HG03439 (cell line): Measurements from ENCODE around the gene ANTXR1.

Source experiments
- ATAC-seq: cut with Tn5 transposase; IDR thresholded peaks from one replicate; pipeline ENCODE4 v1.9.1; 2021; ENCODE audit warnings: mild to moderate bottlenecking, moderate library complexity; ENCODE audit not compliant: unreplicated experiment

The ANTXR1 gene

GRCh38 chr2:69131452-69131851, 118.5 kb downstream of the ANTXR1 start:
- ATAC-seq, result no peak

- no peak for ATAC-seq
Measured at GRCh38 chr2:69131983-69132675, 119.2 kb downstream of the ANTXR1 start.

- no peak for ATAC-seq
Measured at GRCh38 chr2:69132960-69133590, 120.1 kb downstream of the ANTXR1 start.

DNA sequence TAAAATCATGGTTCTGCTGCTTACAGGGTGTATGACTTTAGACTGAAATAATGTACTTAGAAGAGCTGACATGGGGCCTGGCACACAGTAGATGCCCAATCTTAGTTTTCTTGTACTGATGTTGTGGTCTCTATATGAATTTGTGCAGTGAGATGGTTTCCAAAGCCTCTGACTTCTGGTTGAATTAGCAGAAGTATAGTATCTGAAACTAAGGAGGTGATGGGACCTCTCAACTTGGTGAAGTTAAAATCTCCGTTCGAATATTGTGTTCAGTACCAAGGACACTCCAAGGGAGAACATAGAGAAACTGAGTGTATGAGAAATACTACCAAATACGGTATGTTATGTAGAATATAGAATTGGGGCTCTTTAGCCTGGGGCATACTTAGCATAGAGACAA, 120.9 kb downstream of the ANTXR1 start:
- no peak for ATAC-seq

GRCh38 chr2:69134306-69134945, 121.4 kb downstream of the ANTXR1 start:
- ATAC-seq, result no peak

DNA sequence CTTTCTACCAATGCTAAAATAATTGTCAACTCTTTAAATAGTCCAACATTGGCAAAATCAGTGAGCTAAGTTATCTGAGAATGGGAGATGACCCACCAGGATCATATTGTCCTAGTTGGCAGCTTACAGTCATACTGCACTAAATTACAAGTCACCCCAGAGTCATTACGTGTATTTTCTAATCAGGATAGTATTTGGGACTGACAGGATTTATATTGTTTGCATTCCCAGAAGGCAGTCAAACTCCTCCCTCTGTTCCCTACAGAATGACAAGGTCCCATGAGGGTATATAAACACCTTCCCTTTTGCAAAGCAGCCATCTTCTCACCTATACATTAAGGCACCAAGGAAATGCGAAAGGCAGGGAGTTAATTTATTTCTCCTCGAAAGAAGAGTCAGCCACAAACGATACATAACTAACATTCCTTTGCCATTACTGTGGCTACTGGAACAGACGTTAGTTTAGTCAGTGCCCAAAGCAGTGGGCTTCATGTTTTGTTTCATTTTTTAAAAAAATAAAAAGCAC, 125.3 kb downstream of the ANTXR1 start:
- no peak for ATAC-seq

DNA sequence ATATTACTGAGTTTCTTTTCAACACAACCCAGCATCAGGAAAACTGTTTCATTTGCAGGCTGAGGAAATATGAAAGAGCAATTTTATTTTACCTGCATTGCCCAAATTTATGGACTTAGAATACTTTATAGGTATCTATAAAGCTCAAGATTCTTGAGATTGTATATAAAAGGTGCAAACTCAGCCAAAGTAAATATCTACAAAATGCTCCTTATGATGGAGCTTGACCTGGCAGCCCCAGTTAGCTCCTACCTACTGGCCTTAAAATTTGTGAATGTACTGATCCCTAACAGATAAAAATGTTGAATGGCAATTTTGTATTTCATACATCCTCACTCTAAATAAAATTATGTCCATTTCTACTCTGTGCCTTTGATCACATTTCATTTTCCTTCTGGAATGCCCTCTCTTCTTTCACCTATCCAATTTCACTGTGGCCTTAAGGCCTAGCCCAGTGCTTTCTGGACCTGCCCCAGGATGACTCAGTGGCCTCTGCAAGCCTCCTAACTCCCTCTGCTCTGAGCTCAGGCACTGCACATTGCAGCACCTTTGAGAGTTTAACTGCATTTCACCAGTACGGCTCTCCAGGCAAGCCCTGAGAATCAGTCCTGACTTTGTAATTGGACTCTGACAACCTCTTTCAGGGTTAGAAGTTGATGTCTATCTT, 125.9 kb downstream of the ANTXR1 start:
- ATAC-seq, result no peak

DNA sequence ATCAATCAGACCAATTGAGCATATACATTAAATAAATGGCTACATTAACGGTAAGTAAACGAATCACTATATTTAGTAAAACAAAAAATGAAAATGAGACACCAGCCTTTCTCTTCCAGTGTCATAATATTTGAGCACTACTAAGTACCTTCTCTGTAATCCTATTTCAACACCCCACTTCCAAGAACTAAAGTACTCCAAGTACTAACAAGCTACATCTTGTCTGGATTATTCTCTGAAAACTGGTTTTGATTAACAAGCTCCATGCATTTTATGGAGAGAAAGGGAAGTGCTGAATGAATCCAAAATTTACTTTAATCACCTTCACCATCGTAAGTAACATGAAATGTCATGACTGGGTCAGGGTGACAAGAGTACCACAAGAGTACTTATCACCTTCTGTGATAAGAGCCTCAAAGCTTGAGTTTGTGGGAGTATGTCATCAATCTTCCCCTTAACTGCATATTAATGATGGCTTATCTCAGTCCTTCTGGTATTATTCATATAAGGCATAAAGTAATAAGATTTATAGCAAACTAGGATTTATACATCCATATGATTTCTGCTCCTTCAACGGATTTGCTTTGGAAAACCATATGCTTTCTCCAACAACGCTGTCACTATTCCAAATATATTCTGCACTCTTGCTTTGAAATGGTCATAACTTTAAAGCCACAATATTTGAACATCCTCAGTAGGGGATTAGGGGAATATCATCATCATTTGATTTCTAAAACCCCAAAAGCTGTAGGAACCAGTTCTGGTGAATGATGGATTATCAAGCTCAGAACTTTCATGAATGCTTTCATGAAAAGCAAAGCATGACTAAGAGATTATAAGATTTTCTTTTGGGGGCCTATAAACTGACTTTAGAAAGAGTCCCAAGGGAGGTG, 127.0 kb downstream of the ANTXR1 start:
- ATAC-seq, result no peak

DNA sequence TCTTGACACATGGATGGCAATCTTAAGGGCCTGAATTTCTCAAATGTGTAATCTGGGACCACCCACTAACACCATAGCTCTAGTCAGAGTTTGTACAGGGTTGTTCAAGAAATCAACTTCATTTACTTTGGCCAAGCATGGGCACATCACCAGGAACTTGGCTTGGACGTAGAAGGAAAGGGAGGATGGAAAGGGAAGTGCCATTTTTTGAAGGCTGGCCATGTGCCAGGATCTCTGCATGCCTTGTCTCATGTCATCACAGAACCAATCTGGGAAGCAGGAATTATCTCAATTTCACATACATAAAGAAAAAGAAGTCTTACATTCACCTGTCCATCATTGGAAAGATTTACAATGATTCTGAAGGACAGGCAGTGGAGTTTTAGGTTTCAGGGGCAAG, 128.1 kb downstream of the ANTXR1 start:
- ATAC-seq, result no peak

- no peak for ATAC-seq
Measured at GRCh38 chr2:69143748-69144360, 130.9 kb downstream of the ANTXR1 start.

DNA sequence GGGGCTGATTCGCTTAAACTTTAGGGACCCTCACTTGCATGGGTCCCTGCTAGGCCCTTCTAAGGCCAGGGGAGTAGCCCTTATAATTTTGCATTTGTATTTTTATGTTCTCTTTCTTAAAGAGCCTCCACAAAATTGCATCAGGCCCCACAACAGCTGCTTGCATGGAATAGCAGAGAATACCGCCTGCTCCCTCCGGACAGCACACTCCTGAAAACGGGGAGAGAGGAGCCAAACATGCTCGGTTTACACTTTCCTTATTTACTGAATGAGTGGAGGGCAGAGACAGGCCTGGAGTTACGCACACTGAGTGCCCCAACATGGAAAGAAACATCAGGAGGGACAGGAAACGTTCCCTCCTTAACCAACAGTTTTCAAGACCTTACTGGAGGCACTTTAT, 132.2 kb downstream of the ANTXR1 start:
- ATAC-seq, result no peak

DNA sequence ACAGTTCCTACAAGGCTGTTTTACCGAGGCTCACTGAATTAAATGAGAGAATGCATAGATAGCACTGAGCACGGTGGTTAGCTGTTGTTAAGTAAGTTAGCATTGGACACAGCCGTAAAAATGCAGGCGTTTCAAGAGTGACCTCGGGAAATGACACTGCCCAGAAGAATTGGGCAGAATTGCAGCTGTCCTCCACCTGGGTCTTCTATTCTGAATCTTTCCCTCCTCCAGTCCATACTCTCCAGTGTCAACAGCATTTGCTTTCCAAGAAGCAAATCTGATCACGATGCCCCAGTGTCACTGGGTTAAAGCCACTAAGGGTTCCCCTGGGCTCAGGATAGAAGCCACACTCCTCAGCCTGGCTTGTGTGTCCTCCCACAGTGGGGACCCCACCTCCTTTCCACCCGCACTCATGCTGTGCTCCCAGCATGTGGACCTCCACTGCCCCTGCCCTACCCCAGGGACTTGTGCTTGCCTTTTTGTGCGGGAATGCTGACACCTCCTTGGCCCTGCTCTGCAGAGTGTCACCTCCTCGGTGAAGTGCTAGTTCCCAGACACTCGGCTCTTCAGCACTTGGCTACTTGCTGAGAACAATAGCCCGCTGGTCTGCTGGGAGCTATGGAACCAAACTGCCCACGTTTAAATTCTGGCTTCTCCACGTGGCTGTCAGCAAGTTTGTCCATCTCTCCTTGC, 135.0 kb downstream of the ANTXR1 start:
- no peak for ATAC-seq

DNA sequence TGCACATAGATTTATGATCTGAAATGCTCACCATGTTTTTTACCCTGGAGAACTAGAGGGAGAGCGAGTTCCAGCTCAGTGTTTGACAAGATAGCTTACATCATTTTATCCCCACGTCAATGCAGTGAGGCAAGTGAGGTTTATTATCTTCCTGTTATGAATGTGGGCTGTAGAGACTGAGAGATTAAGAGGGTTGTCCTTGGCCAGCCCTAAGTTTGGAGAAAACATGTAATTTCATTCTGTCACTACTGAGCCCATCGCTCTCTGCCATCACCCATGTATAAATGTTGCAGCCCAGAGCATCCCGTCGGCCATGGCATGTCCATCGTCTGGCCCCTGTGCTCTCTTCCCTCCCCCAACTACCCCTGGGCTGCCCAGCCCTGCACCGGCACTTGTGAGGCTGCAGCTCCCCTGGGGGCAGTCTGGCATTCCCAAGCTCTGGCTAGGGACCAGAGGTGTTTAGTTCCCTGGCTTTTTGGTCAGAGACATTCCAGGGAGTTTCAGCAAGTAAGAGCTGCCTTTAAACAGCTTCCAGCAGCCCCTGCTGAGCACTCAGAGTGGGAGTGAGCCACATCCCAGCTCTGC, 136.7 kb downstream of the ANTXR1 start:
- no peak for ATAC-seq

DNA sequence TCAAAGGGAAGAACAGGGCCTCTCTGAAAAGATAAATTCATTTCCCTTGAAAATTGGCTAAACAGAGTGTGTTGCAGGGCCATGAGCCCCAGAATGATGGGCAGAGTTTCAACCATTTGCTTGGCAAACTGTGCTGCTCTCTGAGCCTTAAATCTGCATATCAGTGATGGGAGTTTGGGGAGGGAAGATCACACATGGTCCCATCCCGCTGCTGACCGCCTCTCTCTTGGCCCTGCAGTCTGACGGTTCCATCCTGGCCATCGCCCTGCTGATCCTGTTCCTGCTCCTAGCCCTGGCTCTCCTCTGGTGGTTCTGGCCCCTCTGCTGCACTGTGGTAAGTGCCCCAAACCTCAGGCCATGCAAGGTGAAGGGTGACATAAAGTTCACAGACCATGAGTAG, 139.0 kb downstream of the ANTXR1 start:
- ATAC-seq, result no peak

GRCh38 chr2:69152847-69153583, 140.0 kb downstream of the ANTXR1 start:
- ATAC-seq, result no peak

- no peak for ATAC-seq
Measured at GRCh38 chr2:69154106-69154505, 141.1 kb downstream of the ANTXR1 start.

DNA sequence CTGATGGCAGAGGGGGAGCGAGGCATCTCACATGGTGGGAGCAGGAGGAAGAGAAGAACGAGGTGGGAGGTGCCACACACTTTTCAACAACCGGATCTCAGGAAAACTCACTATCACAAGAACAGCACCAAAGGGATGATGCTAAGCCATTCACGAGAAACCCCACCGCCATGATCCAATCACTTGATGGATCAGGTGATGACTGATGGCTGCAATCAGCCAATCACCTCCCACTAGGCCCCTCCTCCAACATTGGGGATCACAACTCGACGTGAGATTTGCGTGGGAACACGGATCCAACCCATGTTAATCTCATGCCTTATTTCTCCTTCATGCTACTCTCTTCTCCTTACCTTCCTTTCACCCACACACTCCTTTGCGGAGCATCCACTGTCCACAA, 143.6 kb downstream of the ANTXR1 start:
- ATAC-seq, result no peak

GRCh38 chr2:69157441-69157840, 144.5 kb downstream of the ANTXR1 start:
- ATAC-seq, result no peak
